ENCODE measurements around the gene PREX1.

The PREX1 gene

GRCh38 chr20:48724382-48724781 is 103.4 kb downstream of the PREX1 start:
- Histone ChIP-seq H3K27ac (ENCODE audit: low read length, poor library complexity, severe bottlenecking) (no peak overlapping the region), H4K91ac (ENCODE audit: low read length) (no peak overlapping the region), H2BK120ac (ENCODE audit: low read depth, low read length) (no peak overlapping the region), H3K9me3 (ENCODE audit: control insufficient read depth, low read length) (no peaks in the 10 kb centered on the region), H2BK12ac (ENCODE audit: low read length in 2 of 2) (no peak overlapping the region), H3K18ac (ENCODE audit: low read depth in 1 of 2, low read length in 2 of 2) (no peak overlapping the region), H2AFZ (ENCODE audit: low read depth, low read length) (no peak overlapping the region), H3K36me3 (ENCODE audit: control insufficient read depth in 1 of 2, insufficient read depth in 2 of 2, low read depth in 1 of 2, low read length in 2 of 2) (peaks cover 0 to 3% of the 10 kb centered on the region in 2 experiments), H2BK15ac (ENCODE audit: low read depth, poor library complexity, severe bottlenecking) (no peak overlapping the region), H2AK5ac (ENCODE audit: low read length, severe bottlenecking) (no peak overlapping the region), H3K4me2 (ENCODE audit: low read length, poor library complexity, severe bottlenecking) (no peak overlapping the region), H3K23ac (ENCODE audit: low read length in 2 of 2) (no peak overlapping the region), H3K9ac (ENCODE audit: low read length) (no peak overlapping the region), H3K79me1 (replicated peaks; ENCODE audit: low read length, poor library complexity, severe bottlenecking) (peaks cover 12% of the 10 kb centered on the region), H3K4ac (ENCODE audit: low read depth in 1 of 2, low read length in 2 of 2) (no peak overlapping the region), H3K14ac (ENCODE audit: low read length in 2 of 2) (no peak overlapping the region), H3K4me3 (ENCODE audit: insufficient read depth in 1 of 2, low read depth in 1 of 2, low read length in 2 of 2) (no peak overlapping the region), H2BK5ac (ENCODE audit: low read depth, low read length, poor library complexity, severe bottlenecking) (no peak overlapping the region), H3K4me1 (ENCODE audit: control insufficient read depth, insufficient read depth, low read depth, low read length) (peaks cover 48% of the 10 kb centered on the region), H3K27me3 (ENCODE audit: control insufficient read depth in 1 of 2, insufficient read depth in 1 of 2, low read length in 2 of 2) (peaks cover 0 to 18% of the 10 kb centered on the region in 2 experiments), H4K8ac (ENCODE audit: low read length) (no peak overlapping the region)
- 73% methylated on average over 5 of the region's 5 CpGs for WGBS
- no peak for DNase-seq

GRCh38 chr20:48723308-48724264 is 104.2 kb downstream of the PREX1 start:
- Histone ChIP-seq H2BK5ac (ENCODE audit: low read depth, low read length, poor library complexity, severe bottlenecking) (no peak overlapping the region), H2BK12ac (ENCODE audit: low read length in 2 of 2) (no peak overlapping the region), H3K36me3 (ENCODE audit: control insufficient read depth in 1 of 2, insufficient read depth in 2 of 2, low read depth in 1 of 2, low read length in 2 of 2) (peaks cover 0 to 3% of the 10 kb centered on the region in 2 experiments), H2BK120ac (ENCODE audit: low read depth, low read length) (no peak overlapping the region), H3K4ac (ENCODE audit: low read depth in 1 of 2, low read length in 2 of 2) (no peak overlapping the region), H4K91ac (ENCODE audit: low read length) (no peak overlapping the region), H3K79me1 (replicated peaks; ENCODE audit: low read length, poor library complexity, severe bottlenecking) (peaks cover 17% of the 10 kb centered on the region), H4K8ac (ENCODE audit: low read length) (no peak overlapping the region), H3K18ac (ENCODE audit: low read depth in 1 of 2, low read length in 2 of 2) (no peak overlapping the region), H3K4me2 (ENCODE audit: low read length, poor library complexity, severe bottlenecking) (peak overlapping the region; percentile 8), H3K9me3 (ENCODE audit: control insufficient read depth, low read length) (no peaks in the 10 kb centered on the region), H3K9ac (ENCODE audit: low read length) (no peak overlapping the region), H3K27me3 (ENCODE audit: control insufficient read depth in 1 of 2, insufficient read depth in 1 of 2, low read length in 2 of 2) (peaks cover 0 to 23% of the 10 kb centered on the region in 2 experiments), H2AFZ (ENCODE audit: low read depth, low read length) (no peak overlapping the region), H2AK5ac (ENCODE audit: low read length, severe bottlenecking) (peak overlapping the region; percentile 30), H3K4me1 (ENCODE audit: control insufficient read depth, insufficient read depth, low read depth, low read length) (peaks cover 48% of the 10 kb centered on the region), H3K4me3 (ENCODE audit: insufficient read depth in 1 of 2, low read depth in 1 of 2, low read length in 2 of 2) (no peak overlapping the region), H2BK15ac (ENCODE audit: low read depth, poor library complexity, severe bottlenecking) (no peak overlapping the region), H3K14ac (ENCODE audit: low read length in 2 of 2) (no peak overlapping the region), H3K27ac (ENCODE audit: low read length, poor library complexity, severe bottlenecking) (peak overlapping the region; percentile 46), H3K23ac (ENCODE audit: low read length in 2 of 2) (no peak overlapping the region)
- DNase-seq, result peak; percentile 48
- WGBS, result 68% methylated on average over 28 of the region's 29 CpGs

- no peak overlapping the region for H2BK15ac ChIP-seq (ENCODE audit: low read depth, poor library complexity, severe bottlenecking)
- H2AK5ac ChIP-seq (ENCODE audit: low read length, severe bottlenecking), result peak overlapping the region; percentile 30
- H2BK120ac ChIP-seq (ENCODE audit: low read depth, low read length), result no peak overlapping the region
- H3K14ac ChIP-seq (ENCODE audit: low read length in 2 of 2), result no peak overlapping the region
- H3K27ac ChIP-seq (ENCODE audit: low read length, poor library complexity, severe bottlenecking), result peak overlapping the region; percentile 48
- H3K4me1 ChIP-seq (ENCODE audit: control insufficient read depth, insufficient read depth, low read depth, low read length), result peaks cover 43% of the 10 kb centered on the region
- H3K79me1 ChIP-seq (replicated peaks; ENCODE audit: low read length, poor library complexity, severe bottlenecking), result peaks cover 16% of the 10 kb centered on the region
- no peaks in the 10 kb centered on the region for H3K9me3 ChIP-seq (ENCODE audit: control insufficient read depth, low read length)
- H2BK5ac ChIP-seq (ENCODE audit: low read depth, low read length, poor library complexity, severe bottlenecking), result no peak overlapping the region
- no peak overlapping the region for H3K4ac ChIP-seq (ENCODE audit: low read depth in 1 of 2, low read length in 2 of 2)
- H4K91ac ChIP-seq (ENCODE audit: low read length), result no peak overlapping the region
- DNase-seq, result peak; percentile 45
- H3K4me3 ChIP-seq (ENCODE audit: insufficient read depth in 1 of 2, low read depth in 1 of 2, low read length in 2 of 2), result no peak overlapping the region
- no peak overlapping the region for H3K9ac ChIP-seq (ENCODE audit: low read length)
- H4K8ac ChIP-seq (ENCODE audit: low read length), result no peak overlapping the region
- peaks cover 0 to 19% of the 10 kb centered on the region in 2 experiments for H3K27me3 ChIP-seq (ENCODE audit: control insufficient read depth in 1 of 2, insufficient read depth in 1 of 2, low read length in 2 of 2)
- H3K23ac ChIP-seq (ENCODE audit: low read length in 2 of 2), result no peak overlapping the region
- H2BK12ac ChIP-seq (ENCODE audit: low read length in 2 of 2), result no peak overlapping the region
- no peak overlapping the region for H2AFZ ChIP-seq (ENCODE audit: low read depth, low read length)
- peak overlapping the region; percentile 8 for H3K4me2 ChIP-seq (ENCODE audit: low read length, poor library complexity, severe bottlenecking)
- H3K36me3 ChIP-seq (ENCODE audit: control insufficient read depth in 1 of 2, insufficient read depth in 2 of 2, low read depth in 1 of 2, low read length in 2 of 2), result peaks cover 0 to 3% of the 10 kb centered on the region in 2 experiments
- no peak overlapping the region for H3K18ac ChIP-seq (ENCODE audit: low read depth in 1 of 2, low read length in 2 of 2)
- WGBS, result 87% methylated on average over 8 of the region's 8 CpGs
Observed at GRCh38 chr20:48722737-48723191, 105.0 kb downstream of the PREX1 start.

- Histone ChIP-seq H3K4ac (ENCODE audit: low read depth in 1 of 2, low read length in 2 of 2) (no peak overlapping the region), H2BK15ac (ENCODE audit: low read depth, poor library complexity, severe bottlenecking) (no peak overlapping the region), H2BK12ac (ENCODE audit: low read length in 2 of 2) (no peak overlapping the region), H3K9ac (ENCODE audit: low read length) (no peak overlapping the region), H3K4me1 (ENCODE audit: control insufficient read depth, insufficient read depth, low read depth, low read length) (peaks cover 40% of the 10 kb centered on the region), H3K27me3 (ENCODE audit: control insufficient read depth in 1 of 2, insufficient read depth in 1 of 2, low read length in 2 of 2) (peaks cover 0 to 25% of the 10 kb centered on the region in 2 experiments), H3K9me3 (ENCODE audit: control insufficient read depth, low read length) (no peaks in the 10 kb centered on the region), H3K23ac (ENCODE audit: low read length in 2 of 2) (no peak overlapping the region), H3K4me2 (ENCODE audit: low read length, poor library complexity, severe bottlenecking) (no peak overlapping the region), H3K79me1 (replicated peaks; ENCODE audit: low read length, poor library complexity, severe bottlenecking) (peaks cover 13% of the 10 kb centered on the region), H2AK5ac (ENCODE audit: low read length, severe bottlenecking) (peak overlapping the region; percentile 30), H3K14ac (ENCODE audit: low read length in 2 of 2) (no peak overlapping the region), H3K27ac (ENCODE audit: low read length, poor library complexity, severe bottlenecking) (peak overlapping the region; percentile 48), H2BK120ac (ENCODE audit: low read depth, low read length) (no peak overlapping the region), H3K36me3 (ENCODE audit: control insufficient read depth in 1 of 2, insufficient read depth in 2 of 2, low read depth in 1 of 2, low read length in 2 of 2) (peaks cover 0 to 3% of the 10 kb centered on the region in 2 experiments), H2AFZ (ENCODE audit: low read depth, low read length) (no peak overlapping the region), H3K18ac (ENCODE audit: low read depth in 1 of 2, low read length in 2 of 2) (no peak overlapping the region), H4K8ac (ENCODE audit: low read length) (no peak overlapping the region), H3K4me3 (ENCODE audit: insufficient read depth in 1 of 2, low read depth in 1 of 2, low read length in 2 of 2) (no peak overlapping the region), H2BK5ac (ENCODE audit: low read depth, low read length, poor library complexity, severe bottlenecking) (no peak overlapping the region), H4K91ac (ENCODE audit: low read length) (no peak overlapping the region)
- DNase-seq, result peak; percentile 46
- WGBS, result 79% methylated on average over 14 of the region's 14 CpGs
Observed at GRCh38 chr20:48722002-48722731, 105.6 kb downstream of the PREX1 start.
